ENCODE results near the gene PACRG.

DNA sequence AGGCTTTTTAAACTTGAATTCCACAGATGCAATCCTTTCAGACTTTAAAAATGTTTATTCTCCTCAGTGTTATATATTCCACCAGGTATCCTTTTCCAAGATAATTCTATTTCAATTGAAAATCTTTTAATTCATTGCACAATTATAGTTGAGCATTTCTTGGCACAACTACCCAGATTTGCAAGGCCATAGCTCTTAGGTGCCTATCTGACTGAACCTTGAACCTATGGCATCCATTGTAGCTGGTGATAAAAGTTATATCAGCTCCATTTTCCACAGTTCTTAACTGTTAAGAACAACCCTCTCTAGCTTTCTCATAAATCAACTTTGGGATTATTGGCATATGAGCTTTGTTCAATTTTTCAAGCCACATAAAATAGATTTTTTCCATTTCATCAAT, 42.4 kb downstream of the PACRG start:
- no peak for TF ChIP-seq POLR2A (IDR thresholded peaks at IDR 0.05; ENCODE audit: low read depth, low read length)
- TF ChIP-seq TAF1 (IDR thresholded peaks at IDR 0.05; ENCODE audit: borderline replicate concordance, low read depth, low read length) = no peak

Data from GM12892 (cell line).